ENCODE measurements around the gene KRT9. TPM values are rescaled to one million over a fixed set of nuclear protein-coding genes. Genes with fewer than 3 reads are reported as not detected.

Gene KRT9
- total and polyA plus RNA-seq, 2 of the 13 experiments (the other 11 are each of a cell fraction or from before 2014, with no cell fraction given): not detected

GRCh38 chr17:41559548-41559947 lies 12.3 kb downstream of the KRT9 start:
- FAIRE-seq (no peak), DNase-seq (ENCODE audit: low spot score) (no peak), ATAC-seq (no peak)
- intact Hi-C loops (cut with micrococcal nuclease; ENCODE audit: unreplicated experiment) (no loop called here), in situ Hi-C loops (cut with HindIII; ENCODE audit: extremely low pct_ligation_motif_present, low pct_unique_long_range_greater_than_20kb) (no loop called here)
- H3K36me3 ChIP-seq (replicated peaks in 1 of 2; ENCODE audit: control insufficient read depth in 1 of 2, insufficient read depth in 2 of 2, low read length in 2 of 2): no peaks in the 10 kb centered on the region
- H2AFZ ChIP-seq (ENCODE audit: low read length): no peak overlapping the region
- TF ChIP-seq ZFP36 (IDR thresholded peaks at IDR 0.05; ENCODE audit: borderline replicate concordance, low read depth, low read length, partially characterized antibody): no peak
- TF ChIP-seq ZNF784 (CRISPR knock-in tag; IDR thresholded peaks at IDR 0.05; ENCODE audit: borderline replicate concordance): no peak
- no peak for TF ChIP-seq NCOA5 (CRISPR knock-in tag; IDR thresholded peaks at IDR 0.05)
- TF ChIP-seq ZNF451 (CRISPR knock-in tag; IDR thresholded peaks at IDR 0.05): no peak
- no peak for TF ChIP-seq ATF5 (CRISPR knock-in tag; IDR thresholded peaks at IDR 0.05; ENCODE audit: low read depth)
- TF ChIP-seq ISL2 (CRISPR knock-in tag; IDR thresholded peaks at IDR 0.05): no peak
- no peak for TF ChIP-seq ZFP90 (CRISPR knock-in tag; IDR thresholded peaks at IDR 0.05; ENCODE audit: borderline replicate concordance)
- no peak for TF ChIP-seq NPAS2 (CRISPR knock-in tag; IDR thresholded peaks at IDR 0.05; ENCODE audit: borderline replicate concordance)
- TF ChIP-seq LRRFIP1 (CRISPR knock-in tag; conservative IDR thresholded peaks at IDR 0.05): no peak
- no peak for TF ChIP-seq ZNF549 (CRISPR knock-in tag; IDR thresholded peaks at IDR 0.05)
- TF ChIP-seq ZFP91 (CRISPR knock-in tag; IDR thresholded peaks at IDR 0.05; ENCODE audit: borderline replicate concordance): no peak
- TF ChIP-seq SALL2 (CRISPR knock-in tag; IDR thresholded peaks at IDR 0.05): no peak
- no peak for TF ChIP-seq ADNP (CRISPR knock-in tag; IDR thresholded peaks at IDR 0.05)
- no peak for TF ChIP-seq MEIS2 (CRISPR knock-in tag; IDR thresholded peaks at IDR 0.05)
- no peak for TF ChIP-seq MTA3 (CRISPR knock-in tag; IDR thresholded peaks at IDR 0.05)
- H3K4me3 ChIP-seq (replicated peaks in 1 of 3; ENCODE audit: insufficient read depth in 1 of 3, low read depth in 2 of 3, low read length in 3 of 3): no peak overlapping the region
- POLR2A ChIA-PET: interaction anchor here (1.2 kb wide), 1 partner anchor 10 kb away, joined by 3 read pairs; no protein-coding TSS in a partner anchor
- H3K79me2 ChIP-seq (ENCODE audit: insufficient read depth, low read length): no peaks in the 10 kb centered on the region
- no peak overlapping the region for H3K9ac ChIP-seq (ENCODE audit: insufficient read depth, low read depth, low read length)
- H3K4me2 ChIP-seq (ENCODE audit: low read depth, low read length): no peak overlapping the region
- no peaks in the 10 kb centered on the region for H4K20me1 ChIP-seq (ENCODE audit: insufficient read depth, low read length)
- peaks cover 1 to 28% of the 10 kb centered on the region in 2 experiments; a peak in 3 of 5 replicates for H3K27me3 ChIP-seq (ENCODE audit: control insufficient read depth in 1 of 2, insufficient read depth in 2 of 2, low read length in 2 of 2)
- 2% methylated on average over 2 of the region's 2 CpGs for WGBS (ENCODE audit: low lambda C conversion rate)
- H3K27ac ChIP-seq (ENCODE audit: extremely low read length, insufficient read depth, low read length): no peak overlapping the region
- no TSS peak for BruUV-seq (replicated peaks)
- CTCF ChIA-PET (ENCODE audit: low intra/inter-chr PET ratio, low total read pairs): no interaction called here
- no peaks in the 10 kb centered on the region for H3K4me1 ChIP-seq (ENCODE audit: insufficient read depth, low read length)
- no peaks in the 10 kb centered on the region for H3K9me3 ChIP-seq (ENCODE audit: low read length)

All from HepG2 (cell line).